Activated T-cell treated with anti-CD3 and anti-CD28 coated beads, Interleukin-2, amount 50 U/mL, for 48 hours (primary cell): ENCODE data around the gene CORO1C.
"Not testable (repeated sequence)": the region's sequence is repeated elsewhere in the genome, so short reads cannot be mapped to it uniquely, and the experiment has no call there.

ENCODE experiments used
- DNase-seq, 2 experiments: peaks; one replicate each; pipeline ENCODE4 v3.0.0-alpha.2; 2020

CORO1C gene

DNA sequence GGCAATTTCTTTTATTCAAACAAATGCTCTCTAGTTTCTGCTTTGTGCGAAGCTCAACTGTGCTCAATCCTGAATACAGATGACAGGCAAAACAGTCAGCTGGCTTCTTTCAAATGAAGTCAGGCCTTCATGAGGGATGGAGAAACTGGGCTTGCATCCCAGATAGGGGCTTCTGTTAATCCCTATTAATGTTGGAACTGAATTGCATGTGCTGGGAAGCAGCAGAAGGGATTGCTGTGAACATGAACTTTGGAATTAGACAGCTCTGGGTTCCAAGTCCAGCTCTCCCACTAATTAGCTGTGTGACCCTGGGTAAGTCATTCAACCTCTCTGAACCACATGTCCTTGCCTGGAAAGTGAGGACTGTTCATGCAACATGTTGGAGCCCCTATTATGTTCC, 21.1 kb upstream of the CORO1C start:
- no peak for DNase-seq

DNA sequence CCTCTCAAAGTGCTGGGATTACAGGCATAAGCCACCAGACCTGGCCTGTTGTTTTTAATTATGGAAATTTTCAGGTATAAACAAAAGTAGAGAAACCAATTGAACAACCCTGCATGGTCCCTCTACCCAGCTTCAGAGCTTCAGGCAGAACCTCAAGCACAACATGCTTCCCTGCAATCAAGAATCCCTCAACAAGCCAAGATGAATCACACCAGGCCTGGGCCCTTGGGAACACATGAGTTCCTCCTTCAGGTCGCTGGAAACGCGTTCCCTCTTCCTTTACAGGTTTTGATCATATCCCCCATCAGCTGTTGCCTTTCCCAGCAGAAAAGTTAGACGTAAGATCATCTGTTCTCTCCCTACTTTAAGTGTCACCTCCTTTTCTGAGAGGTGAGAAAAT, 20.5 kb upstream of the CORO1C start:
- no peak for DNase-seq

DNA sequence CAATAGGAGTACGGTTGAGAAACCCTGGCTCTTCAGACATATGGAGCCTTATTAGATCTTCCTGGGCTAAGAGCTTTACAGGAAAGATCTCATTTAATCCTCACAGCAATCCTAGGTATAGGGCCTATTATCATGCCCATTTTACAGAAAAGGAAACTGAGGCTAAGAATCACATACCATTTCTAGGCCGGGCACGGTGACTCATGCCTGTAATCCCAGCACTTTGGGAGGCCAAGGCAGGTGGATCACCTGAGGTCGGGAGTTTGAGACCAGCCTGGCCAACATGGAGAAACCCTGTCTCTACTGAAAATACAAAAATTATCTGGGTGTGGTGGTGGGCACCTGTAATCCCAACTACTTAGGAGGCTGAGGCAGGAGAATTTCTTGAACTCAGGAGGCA, 19.7 kb upstream of the CORO1C start:
- DNase-seq = not testable (repeated sequence)

- DNase-seq = no peak
Measured at GRCh38 chr12:108750526-108750925, 19.2 kb upstream of the CORO1C start.

GRCh38 chr12:108747563-108747962, 16.2 kb upstream of the CORO1C start:
- no peak for DNase-seq

- DNase-seq = no peak
Measured at GRCh38 chr12:108745641-108746040, 14.3 kb upstream of the CORO1C start.

GRCh38 chr12:108744021-108744897, 12.9 kb upstream of the CORO1C start:
- DNase-seq = no peak

- DNase-seq = no peak
Measured at GRCh38 chr12:108738170-108738569, 6.9 kb upstream of the CORO1C start.

GRCh38 chr12:108735855-108736254, 4.5 kb upstream of the CORO1C start:
- no peak for DNase-seq

DNA sequence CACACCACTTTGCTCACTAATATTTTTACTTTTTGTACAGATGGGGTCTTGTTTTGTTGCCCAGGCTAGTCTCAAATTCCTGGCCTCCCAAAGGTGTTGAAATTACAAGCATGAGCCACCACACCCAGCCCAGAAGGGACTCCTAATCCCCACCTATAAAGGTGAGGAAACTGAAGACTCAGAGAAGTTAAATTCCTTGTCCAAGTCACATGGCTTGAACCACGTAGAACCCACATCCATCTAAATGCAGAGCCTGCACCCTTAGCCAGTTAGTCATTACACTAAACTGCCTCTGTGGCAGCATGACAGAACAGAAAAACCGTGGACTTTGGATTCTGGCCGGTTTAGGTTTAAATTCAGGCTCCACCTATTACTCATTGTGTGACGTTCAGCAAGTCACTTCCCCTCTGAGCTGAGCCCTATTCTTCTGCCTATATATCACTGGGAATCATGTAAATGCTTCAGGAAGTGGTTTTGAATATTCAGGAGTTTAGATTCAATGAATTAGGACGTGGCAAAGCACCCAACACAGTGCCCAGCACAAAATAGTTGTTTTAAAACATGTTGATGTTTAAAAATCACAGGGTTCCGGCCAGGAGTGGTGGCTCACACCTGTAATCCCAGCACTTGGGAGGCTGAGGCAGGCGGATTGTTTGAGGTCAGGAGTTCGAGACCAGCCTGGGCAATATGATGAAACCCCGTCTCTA, 3.0 kb upstream of the CORO1C start:
- peak in 1 of 2 experiments; percentile 24 for DNase-seq

DNA sequence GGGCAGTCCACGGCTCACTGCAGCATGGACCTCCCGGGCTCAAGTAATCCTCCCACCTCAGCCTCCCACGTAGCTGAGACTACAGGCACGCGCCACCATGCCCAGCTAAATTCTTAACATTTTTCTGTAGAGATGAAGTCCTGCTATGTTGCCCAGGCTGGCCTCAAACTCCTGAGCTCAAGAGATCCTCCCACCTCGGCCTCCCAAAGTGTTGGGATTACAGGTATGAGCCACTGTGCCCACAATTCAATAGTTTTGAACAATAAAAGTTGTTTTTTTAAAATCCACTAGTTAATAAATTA, 1.9 kb upstream of the CORO1C start:
- DNase-seq = not testable (repeated sequence)

DNA sequence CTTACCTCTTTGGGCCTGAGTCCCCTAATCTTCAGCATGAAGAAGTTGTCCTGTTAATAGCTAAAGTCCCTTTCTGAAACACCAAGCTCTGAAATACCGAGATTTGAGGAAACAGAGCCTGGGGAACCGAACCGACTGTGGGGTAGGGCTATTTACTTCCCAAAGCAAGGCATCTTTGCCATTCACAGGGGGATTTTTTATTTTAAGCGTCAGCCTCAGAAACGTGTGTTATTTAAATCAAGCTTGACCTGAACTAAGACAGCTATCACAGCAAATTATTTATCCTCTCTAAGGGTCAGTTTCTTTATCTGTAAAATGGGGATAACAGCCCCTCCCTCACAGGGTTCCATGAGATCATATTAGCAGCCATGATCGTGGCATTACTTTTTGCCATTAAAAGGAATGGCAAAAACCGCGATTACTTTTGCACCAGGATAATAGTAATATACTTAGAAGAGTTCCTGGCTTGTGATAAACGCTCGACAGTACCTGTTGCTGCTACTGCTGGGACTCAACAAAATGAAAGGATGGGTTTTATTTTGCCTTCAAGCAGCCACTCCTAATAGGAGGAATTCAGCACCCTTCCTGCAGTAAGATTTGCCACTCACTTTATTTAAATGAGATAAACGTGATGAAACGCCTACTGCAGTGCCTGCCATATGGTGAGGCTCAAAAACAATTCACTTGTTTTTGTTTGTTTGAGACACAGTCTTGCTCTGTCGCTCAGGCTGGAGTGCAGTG, 1.3 kb upstream of the CORO1C start:
- DNase-seq = no peak

- DNase-seq = peak; percentile 99
Measured at GRCh38 chr12:108731866-108732461, 646 bp upstream of the CORO1C start.

DNA sequence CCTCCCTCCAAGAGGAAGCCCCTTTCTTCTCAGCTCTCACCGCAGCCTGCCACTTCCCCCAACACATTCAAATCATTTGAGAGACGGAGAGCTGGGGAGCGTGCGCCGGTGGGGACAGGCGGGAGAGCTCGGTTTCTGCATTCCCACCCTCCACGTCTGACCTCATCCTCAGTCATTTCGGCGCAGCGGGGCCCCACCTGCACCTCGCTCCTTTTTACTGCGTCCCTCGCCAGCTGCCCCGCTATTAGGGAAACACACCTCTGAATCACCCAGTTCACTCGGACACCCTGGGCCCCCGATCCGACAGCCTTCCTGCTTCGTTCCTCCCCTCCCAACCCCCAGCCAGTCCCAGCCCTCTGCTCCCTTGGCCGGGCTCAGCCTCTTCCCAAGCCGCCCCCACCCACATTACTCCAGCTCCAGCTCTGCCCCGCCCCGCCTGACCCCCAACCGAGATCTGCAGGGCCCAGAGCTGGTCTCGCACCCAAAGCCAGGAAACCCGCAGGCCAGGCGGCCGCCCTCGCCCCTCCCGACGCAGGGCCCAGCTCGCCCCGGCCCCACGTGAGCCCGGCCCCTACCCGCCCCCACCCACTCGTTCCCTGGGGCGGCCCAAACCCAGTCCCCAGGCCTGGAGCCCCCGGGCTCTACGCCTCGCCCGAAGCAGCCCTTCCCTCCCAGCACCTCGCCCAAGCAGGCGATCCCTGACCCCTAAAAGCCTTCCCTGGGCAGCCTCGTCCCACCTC, 783 bp downstream of the CORO1C start:
- DNase-seq = peak; percentile 68 to 72

GRCh38 chr12:108729612-108730364, 1.5 kb downstream of the CORO1C start:
- DNase-seq = no peak

- no peak for DNase-seq
Measured at GRCh38 chr12:108728820-108729611, 2.3 kb downstream of the CORO1C start.

- no peak for DNase-seq
Measured at GRCh38 chr12:108727868-108728735, 3.2 kb downstream of the CORO1C start.

GRCh38 chr12:108727161-108727560, 4.2 kb downstream of the CORO1C start:
- no peak for DNase-seq

DNA sequence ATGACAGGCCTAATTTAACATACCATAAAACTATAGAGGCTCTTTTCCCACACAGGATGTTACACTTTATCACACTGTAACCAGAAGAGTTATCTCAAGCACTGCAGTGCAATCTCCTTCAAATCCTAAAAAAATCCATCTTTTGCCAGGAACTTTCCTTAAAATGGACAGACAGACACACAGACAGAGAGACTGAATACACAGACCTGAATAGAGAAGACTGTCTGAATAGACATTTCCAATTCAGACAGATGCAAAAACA, 6.5 kb downstream of the CORO1C start:
- DNase-seq = no peak
